Neutrophil (primary cell): ENCODE measurements around the gene COG1.

Experiments used
- H3K27ac ChIP-seq: fragments of 200-600 bp; sonication (generic); 2 replicates; pipeline ENCODE4 v1.5.1; 2016; ENCODE audit warnings: mild to moderate bottlenecking, moderate library complexity
- H3K27me3 ChIP-seq: fragments of 200-600 bp; sonication (generic); 2 replicates; pipeline ENCODE4 v1.6.0; 2016; ENCODE audit warnings: mild to moderate bottlenecking
- H3K36me3 ChIP-seq: fragments of 200-600 bp; sonication (generic); 2 replicates; pipeline ENCODE4 v1.5.1; 2017
- H3K4me1 ChIP-seq, 2 experiments: fragments of 200-600 bp in 1 of 2; sonication (generic) in 1 of 2; 1 replicate in 1 of 2; 2 replicates in 1 of 2; pipeline versions ENCODE4 v1.5.1 to v1.6.1; 2013 to 2016; ENCODE audit warnings: low read depth in 1 of 2, low read length in 1 of 2, mild to moderate bottlenecking in 1 of 2, moderate library complexity in 1 of 2; ENCODE audit not compliant: control insufficient read depth in 1 of 2, insufficient read depth in 1 of 2
- H3K4me3 ChIP-seq, 2 experiments: fragments of 200-600 bp in 1 of 2; sonication (generic) in 1 of 2; 1 replicate in 1 of 2; 2 replicates in 1 of 2; pipeline ENCODE4 v1.5.1; 2013 to 2016; ENCODE audit warnings: low read depth in 1 of 2, low read length in 1 of 2, mild to moderate bottlenecking in 1 of 2, moderate library complexity in 1 of 2
- H3K9me3 ChIP-seq: fragments of 200-600 bp; sonication (generic); 2 replicates; pipeline ENCODE4 v1.5.1; 2016
- TF ChIP-seq, protein P1 (sequence below): fragments of 200-600 bp; sonication (generic); IDR thresholded peaks from 2 replicates; pipeline ENCODE4 v1.5.1; 2016; ENCODE audit warnings: antibody characterized with exemption

Gene COG1

DNA sequence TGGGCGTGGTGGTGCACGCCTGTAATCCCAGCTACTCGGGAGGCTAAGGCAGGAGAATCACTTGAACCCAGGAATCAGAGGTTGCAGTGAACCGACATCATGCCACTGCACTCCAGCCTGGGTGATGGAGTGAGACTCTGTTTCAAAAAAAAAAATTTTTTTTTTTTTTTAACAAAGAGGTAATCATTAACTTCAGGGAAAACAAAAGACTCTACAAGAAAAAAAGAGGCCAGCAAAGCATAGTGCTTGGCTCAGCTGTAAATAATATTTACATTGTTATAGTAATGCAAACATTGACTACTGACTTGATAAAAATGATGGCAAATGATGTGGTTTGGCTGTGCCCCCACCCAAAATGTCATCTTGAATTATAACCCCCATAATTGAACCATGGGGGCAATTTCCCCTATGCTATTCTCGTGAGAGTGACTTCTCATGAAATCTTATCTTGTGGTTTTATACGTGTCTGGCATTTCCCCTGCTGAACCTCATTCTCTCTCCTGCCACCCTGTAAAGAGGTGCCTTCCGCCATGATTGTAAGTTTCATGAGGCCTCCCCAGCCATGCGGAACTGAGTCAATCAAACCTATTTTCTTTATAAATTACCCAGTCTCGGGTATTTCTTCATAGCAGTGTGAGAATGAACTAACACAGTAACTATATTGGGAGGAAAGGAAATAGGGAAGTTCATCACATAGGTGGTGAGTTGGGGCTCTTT lies 40.8 kb upstream of the COG1 start:
- no peaks in the 10 kb centered on the region for H3K27me3 ChIP-seq
- H3K4me3 ChIP-seq: no peak overlapping the region
- no peaks in the 10 kb centered on the region for H3K36me3 ChIP-seq
- peak overlapping the region; percentile 47 for H3K27ac ChIP-seq
- no peaks in the 10 kb centered on the region for H3K9me3 ChIP-seq
- TF ChIP-seq, protein P1, sequence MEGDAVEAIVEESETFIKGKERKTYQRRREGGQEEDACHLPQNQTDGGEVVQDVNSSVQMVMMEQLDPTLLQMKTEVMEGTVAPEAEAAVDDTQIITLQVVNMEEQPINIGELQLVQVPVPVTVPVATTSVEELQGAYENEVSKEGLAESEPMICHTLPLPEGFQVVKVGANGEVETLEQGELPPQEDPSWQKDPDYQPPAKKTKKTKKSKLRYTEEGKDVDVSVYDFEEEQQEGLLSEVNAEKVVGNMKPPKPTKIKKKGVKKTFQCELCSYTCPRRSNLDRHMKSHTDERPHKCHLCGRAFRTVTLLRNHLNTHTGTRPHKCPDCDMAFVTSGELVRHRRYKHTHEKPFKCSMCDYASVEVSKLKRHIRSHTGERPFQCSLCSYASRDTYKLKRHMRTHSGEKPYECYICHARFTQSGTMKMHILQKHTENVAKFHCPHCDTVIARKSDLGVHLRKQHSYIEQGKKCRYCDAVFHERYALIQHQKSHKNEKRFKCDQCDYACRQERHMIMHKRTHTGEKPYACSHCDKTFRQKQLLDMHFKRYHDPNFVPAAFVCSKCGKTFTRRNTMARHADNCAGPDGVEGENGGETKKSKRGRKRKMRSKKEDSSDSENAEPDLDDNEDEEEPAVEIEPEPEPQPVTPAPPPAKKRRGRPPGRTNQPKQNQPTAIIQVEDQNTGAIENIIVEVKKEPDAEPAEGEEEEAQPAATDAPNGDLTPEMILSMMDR: no peak
- H3K4me1 ChIP-seq: peaks cover 16 to 20% of the 10 kb centered on the region in 2 experiments

DNA sequence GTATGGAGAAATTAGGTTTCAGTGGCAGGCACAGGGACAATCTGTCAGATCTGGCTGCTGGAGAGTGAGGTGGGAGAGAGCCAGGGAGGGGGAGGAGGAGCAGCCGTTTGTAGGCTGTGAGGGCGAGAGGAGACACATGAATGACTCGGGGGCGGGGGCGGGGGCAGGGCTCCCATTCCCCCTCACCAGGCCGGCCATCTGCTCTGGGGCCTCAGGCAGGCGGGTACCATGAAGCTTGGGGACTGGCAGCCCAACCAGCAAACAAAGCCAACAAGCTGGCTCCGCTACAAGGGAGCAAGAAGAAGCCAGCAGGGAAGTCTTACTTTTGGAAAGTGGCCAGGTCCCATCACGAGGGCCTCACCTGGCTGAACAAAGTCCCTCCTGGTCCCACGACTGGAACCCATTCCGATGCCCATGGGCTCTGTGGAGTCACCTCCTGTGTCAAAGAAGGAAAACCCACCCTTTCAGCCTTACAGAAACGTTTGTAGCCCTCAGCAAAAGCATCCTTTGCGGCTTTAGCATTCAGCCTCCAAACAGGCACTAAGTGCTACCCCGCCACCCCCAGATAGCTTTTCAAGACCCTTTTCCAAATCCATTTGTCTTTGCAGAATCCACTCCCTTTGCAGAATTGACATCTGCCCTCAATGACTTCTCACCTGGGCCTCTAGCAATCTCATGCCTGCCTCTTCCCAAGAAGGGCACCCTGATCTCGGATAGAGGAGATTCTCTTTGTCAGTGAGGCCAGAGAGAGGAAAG lies 37.3 kb upstream of the COG1 start:
- H3K27me3 ChIP-seq: peaks cover 13% of the 10 kb centered on the region
- TF ChIP-seq, protein P1: no peak
- no peaks in the 10 kb centered on the region for H3K36me3 ChIP-seq
- no peak overlapping the region for H3K4me3 ChIP-seq
- peaks cover 16 to 20% of the 10 kb centered on the region in 2 experiments for H3K4me1 ChIP-seq
- no peaks in the 10 kb centered on the region for H3K9me3 ChIP-seq
- no peak overlapping the region for H3K27ac ChIP-seq

DNA sequence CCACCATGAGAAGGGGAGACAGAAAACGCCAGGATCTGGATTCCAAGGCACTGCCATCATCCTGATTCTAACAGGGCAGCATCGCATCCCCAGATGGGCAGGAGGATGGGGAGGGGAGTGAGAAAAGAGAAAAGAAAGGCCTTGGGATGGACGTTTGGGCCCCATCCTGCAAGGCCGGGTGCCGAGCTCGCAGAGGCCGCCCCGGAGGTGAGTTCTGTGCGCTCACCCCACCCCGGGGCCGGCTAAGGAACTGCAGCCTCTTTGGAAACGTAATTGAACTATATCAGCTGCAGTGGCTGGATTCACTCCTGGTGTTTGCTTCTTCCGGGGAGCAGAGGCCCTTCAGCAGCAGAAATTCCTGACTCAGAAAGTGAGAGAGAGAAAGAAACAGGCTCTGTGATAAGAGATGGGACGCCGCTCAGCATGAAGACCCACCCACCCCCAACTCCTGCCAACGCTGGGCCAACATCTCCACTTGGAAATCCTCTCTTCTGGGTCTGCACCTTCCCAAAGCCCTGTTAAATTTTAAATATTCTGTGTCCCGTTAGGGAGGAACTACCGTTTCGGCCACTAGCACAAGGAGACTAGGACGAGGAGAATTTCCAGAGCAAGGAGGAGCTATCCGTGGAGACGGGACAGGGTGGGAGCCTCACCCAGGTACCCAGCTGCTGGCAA lies 36.6 kb upstream of the COG1 start:
- TF ChIP-seq, protein P1: peak; percentile 71
- Histone ChIP-seq H3K9me3 (no peaks in the 10 kb centered on the region), H3K27ac (no peak overlapping the region), H3K27me3 (peaks cover 20% of the 10 kb centered on the region), H3K4me3 (no peak overlapping the region), H3K4me1 (peaks cover 16 to 20% of the 10 kb centered on the region in 2 experiments), H3K36me3 (no peaks in the 10 kb centered on the region)

DNA sequence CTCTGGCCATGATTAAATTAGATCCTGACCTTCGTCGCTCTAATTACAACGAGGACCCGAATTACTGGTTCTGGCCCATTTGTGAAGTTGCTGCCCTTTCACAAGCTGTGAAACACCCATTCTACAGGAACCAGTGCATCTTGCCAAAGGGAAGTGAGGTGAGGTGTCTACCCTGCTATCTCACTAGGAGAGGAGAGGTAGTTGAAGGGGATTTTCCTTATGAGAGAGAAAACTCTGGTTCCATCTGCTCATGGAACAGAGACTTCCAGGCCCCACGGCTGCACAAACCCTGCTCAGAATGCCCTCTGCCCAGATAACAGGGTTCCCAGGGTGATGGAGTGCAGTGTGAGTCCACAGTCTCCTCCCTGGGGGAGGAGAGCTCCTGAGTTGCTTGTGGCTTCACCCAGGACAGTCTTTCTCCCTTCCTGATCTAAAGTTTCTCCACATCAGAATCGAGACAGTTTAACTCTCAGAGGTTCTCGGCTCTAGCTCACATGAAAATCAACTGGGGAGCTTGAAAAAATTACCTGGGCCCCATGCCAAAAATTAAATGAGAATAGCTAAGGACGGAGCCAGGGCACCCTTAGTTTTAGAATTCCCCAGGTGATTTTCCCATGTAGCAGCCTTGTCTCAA lies 35.9 kb upstream of the COG1 start:
- H3K9me3 ChIP-seq: no peaks in the 10 kb centered on the region
- TF ChIP-seq, protein P1: no peak
- H3K4me1 ChIP-seq: peaks cover 15 to 19% of the 10 kb centered on the region in 2 experiments
- no peak overlapping the region for H3K4me3 ChIP-seq
- peaks cover 27% of the 10 kb centered on the region for H3K27me3 ChIP-seq
- H3K36me3 ChIP-seq: no peaks in the 10 kb centered on the region
- H3K27ac ChIP-seq: no peak overlapping the region

DNA sequence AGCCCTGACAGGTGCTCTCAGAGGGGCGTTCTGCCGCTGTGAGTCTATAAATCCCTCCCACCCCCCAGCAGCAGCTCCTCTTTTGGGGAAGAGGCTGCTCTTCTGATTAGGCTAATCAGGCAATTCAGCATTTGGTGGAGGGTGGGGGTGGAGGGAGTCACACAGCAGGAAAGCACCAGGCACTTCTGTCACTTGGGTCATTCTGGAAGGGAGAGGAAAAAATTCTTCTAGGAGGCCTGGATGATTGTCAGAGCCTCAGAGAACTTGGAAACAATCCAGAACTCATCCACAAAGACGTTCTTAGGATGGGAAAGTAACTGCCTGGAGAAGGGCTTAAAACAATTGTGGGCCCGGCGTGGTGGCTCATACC lies 35.3 kb upstream of the COG1 start:
- Histone ChIP-seq H3K4me3 (no peak overlapping the region), H3K27me3 (peaks cover 32% of the 10 kb centered on the region), H3K36me3 (no peaks in the 10 kb centered on the region), H3K4me1 (peaks cover 10 to 14% of the 10 kb centered on the region in 2 experiments), H3K9me3 (no peaks in the 10 kb centered on the region), H3K27ac (no peak overlapping the region)
- TF ChIP-seq, protein P1: no peak
